ENCODE data around the gene ARHGAP22. TPM values are rescaled to one million over a fixed set of nuclear protein-coding genes. Genes with fewer than 3 reads are reported as not detected.

The ARHGAP22 gene
- total RNA-seq, 2 experiments from 2014 or later = not detected

DNA sequence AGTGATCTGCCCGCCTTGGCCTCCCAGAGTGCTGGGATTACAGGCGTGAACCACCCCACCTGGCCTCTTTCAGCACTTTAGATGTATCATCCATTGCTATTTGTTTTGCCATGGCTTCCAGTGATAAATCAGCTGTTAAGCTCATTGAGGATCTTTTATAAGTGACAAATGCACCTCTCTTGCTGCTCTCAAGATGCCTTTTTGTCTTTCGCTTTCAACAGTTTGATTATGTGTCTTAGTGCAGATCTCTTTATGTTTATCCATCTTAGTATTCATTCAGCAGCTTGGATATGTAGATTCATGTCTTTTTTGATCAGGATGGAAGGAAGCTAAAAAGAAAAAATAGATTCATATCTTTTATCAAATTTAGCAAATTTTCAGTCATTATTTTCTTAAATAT lies 192.8 kb downstream of the ARHGAP22 start:
- peaks cover 5 to 7% of the 10 kb centered on the region in 2 experiments for H3K9me3 ChIP-seq (ENCODE audit: control insufficient read depth in 1 of 2, insufficient read depth in 1 of 2, low read length in 2 of 2)
- Mint-ChIP-seq H3K27me3 (no peaks in the 10 kb centered on the region), H3K4me3 (no peak overlapping the region), H3K36me3 (ENCODE audit: low read depth) (peaks cover 22% of the 10 kb centered on the region), H3K27ac (no peak overlapping the region), H3K4me1 (ENCODE audit: low read depth) (no peaks in the 10 kb centered on the region), H3K9me3 (peaks cover 2% of the 10 kb centered on the region)
- no peak for ATAC-seq (ENCODE audit: poor library complexity)
- TF ChIP-seq, protein P1, sequence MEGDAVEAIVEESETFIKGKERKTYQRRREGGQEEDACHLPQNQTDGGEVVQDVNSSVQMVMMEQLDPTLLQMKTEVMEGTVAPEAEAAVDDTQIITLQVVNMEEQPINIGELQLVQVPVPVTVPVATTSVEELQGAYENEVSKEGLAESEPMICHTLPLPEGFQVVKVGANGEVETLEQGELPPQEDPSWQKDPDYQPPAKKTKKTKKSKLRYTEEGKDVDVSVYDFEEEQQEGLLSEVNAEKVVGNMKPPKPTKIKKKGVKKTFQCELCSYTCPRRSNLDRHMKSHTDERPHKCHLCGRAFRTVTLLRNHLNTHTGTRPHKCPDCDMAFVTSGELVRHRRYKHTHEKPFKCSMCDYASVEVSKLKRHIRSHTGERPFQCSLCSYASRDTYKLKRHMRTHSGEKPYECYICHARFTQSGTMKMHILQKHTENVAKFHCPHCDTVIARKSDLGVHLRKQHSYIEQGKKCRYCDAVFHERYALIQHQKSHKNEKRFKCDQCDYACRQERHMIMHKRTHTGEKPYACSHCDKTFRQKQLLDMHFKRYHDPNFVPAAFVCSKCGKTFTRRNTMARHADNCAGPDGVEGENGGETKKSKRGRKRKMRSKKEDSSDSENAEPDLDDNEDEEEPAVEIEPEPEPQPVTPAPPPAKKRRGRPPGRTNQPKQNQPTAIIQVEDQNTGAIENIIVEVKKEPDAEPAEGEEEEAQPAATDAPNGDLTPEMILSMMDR (IDR thresholded peaks at IDR 0.05) = no peak
- no peaks in the 10 kb centered on the region for H3K4me1 ChIP-seq (ENCODE audit: insufficient read depth, low read length)
- H3K27me3 ChIP-seq (ENCODE audit: control insufficient read depth in 1 of 2, insufficient read depth in 2 of 2, low read length in 2 of 2) = no peaks in the 10 kb centered on the region
- no peak for DNase-seq
- peaks cover 36% of the 10 kb centered on the region for H3K36me3 ChIP-seq (ENCODE audit: insufficient read depth, low read length)
- no peak overlapping the region for H3K27ac ChIP-seq (ENCODE audit: low read depth in 1 of 2, low read length in 2 of 2)
- CTCF ChIA-PET = no interaction called here
- H3K4me3 ChIP-seq (ENCODE audit: low read length) = no peak overlapping the region
- intact Hi-C loops (cut with DNase I, micrococcal nuclease) = no loop called here
- POLR2A ChIA-PET = no interaction called here

DNA sequence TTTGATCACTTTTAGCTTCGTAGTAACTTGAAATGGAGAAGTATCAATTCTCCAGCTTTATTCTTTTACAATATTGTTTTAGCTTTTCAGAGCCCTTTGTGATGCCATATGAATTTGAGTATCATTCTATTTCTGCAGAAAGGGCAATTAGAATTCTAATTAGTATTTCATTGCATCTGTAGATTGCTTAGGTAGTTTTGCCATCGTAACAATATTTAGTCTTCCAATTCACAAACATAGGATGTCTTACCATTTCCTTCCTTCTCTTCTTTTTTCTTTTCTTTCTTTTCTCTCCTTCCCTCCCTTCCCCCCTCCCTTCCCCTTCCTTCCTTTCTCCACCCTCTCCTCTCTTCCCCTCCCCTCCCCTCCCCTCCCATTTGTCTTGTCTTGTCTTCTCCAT lies 193.4 kb downstream of the ARHGAP22 start:
- ATAC-seq (ENCODE audit: poor library complexity) (no peak), DNase-seq (no peak)
- H3K9me3 ChIP-seq (ENCODE audit: control insufficient read depth in 1 of 2, insufficient read depth in 1 of 2, low read length in 2 of 2) = peaks cover 5 to 7% of the 10 kb centered on the region in 2 experiments
- peaks cover 38% of the 10 kb centered on the region for H3K36me3 ChIP-seq (ENCODE audit: insufficient read depth, low read length)
- Mint-ChIP-seq H3K36me3 (ENCODE audit: low read depth) (peaks cover 18% of the 10 kb centered on the region), H3K4me1 (ENCODE audit: low read depth) (no peaks in the 10 kb centered on the region), H3K4me3 (no peak overlapping the region), H3K27ac (no peak overlapping the region), H3K27me3 (no peaks in the 10 kb centered on the region), H3K9me3 (peaks cover 2% of the 10 kb centered on the region)
- ChIA-PET CTCF (no interaction called here), POLR2A (no interaction called here)
- intact Hi-C loops (cut with DNase I, micrococcal nuclease) = no loop called here
- H3K27me3 ChIP-seq (ENCODE audit: control insufficient read depth in 1 of 2, insufficient read depth in 2 of 2, low read length in 2 of 2) = no peaks in the 10 kb centered on the region
- TF ChIP-seq, protein P1 (IDR thresholded peaks at IDR 0.05) = no peak
- H3K4me1 ChIP-seq (ENCODE audit: insufficient read depth, low read length) = no peaks in the 10 kb centered on the region
- H3K4me3 ChIP-seq (ENCODE audit: low read length) = no peak overlapping the region
- no peak overlapping the region for H3K27ac ChIP-seq (ENCODE audit: low read depth in 1 of 2, low read length in 2 of 2)

DNA sequence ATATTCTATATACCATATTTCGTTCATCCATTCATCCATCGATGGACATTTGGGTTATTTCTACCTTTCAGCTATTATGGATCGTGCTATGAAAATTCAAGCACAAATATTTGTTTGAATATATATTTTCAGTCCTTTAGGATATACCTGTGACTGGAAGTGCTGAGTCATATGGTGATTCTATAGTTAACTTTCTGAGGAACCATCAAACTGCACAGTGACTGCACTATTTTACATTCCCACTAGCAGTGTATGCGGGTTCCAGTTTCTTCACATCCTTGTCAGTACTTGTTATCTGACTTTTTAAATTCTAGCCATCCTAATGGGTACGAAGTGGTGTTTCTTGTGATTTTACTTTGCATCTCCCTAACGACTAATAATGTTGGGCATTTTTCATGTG lies 194.4 kb downstream of the ARHGAP22 start:
- intact Hi-C loops (cut with DNase I, micrococcal nuclease) = no loop called here
- Mint-ChIP-seq H3K4me3 (no peak overlapping the region), H3K4me1 (ENCODE audit: low read depth) (no peaks in the 10 kb centered on the region), H3K36me3 (ENCODE audit: low read depth) (peaks cover 16% of the 10 kb centered on the region), H3K9me3 (peaks cover 2% of the 10 kb centered on the region), H3K27ac (no peak overlapping the region), H3K27me3 (no peaks in the 10 kb centered on the region)
- Histone ChIP-seq H3K9me3 (ENCODE audit: control insufficient read depth in 1 of 2, insufficient read depth in 1 of 2, low read length in 2 of 2) (peaks cover 5 to 7% of the 10 kb centered on the region in 2 experiments), H3K4me1 (ENCODE audit: insufficient read depth, low read length) (no peaks in the 10 kb centered on the region), H3K27ac (ENCODE audit: low read depth in 1 of 2, low read length in 2 of 2) (no peak overlapping the region), H3K27me3 (ENCODE audit: control insufficient read depth in 1 of 2, insufficient read depth in 2 of 2, low read length in 2 of 2) (no peaks in the 10 kb centered on the region), H3K4me3 (ENCODE audit: low read length) (no peak overlapping the region), H3K36me3 (ENCODE audit: insufficient read depth, low read length) (peaks cover 44% of the 10 kb centered on the region)
- ATAC-seq (ENCODE audit: poor library complexity) (no peak), DNase-seq (no peak)
- CTCF ChIA-PET = no interaction called here
- POLR2A ChIA-PET = no interaction called here
- TF ChIP-seq, protein P1 (IDR thresholded peaks at IDR 0.05) = no peak
